Mesenchymal stem cell (in vitro differentiated cells and primary cell): ENCODE results near the gene ATXN7.

Source experiments
- DNase-seq: peaks from one replicate; pipeline ENCODE4 v3.0.0-alpha.2; 2013
- H2AFZ ChIP-seq: one replicate; pipeline ENCODE4 v1.6.1; 2013; ENCODE audit warnings: low read depth, mild to moderate bottlenecking, control low read depth, inconsistent platforms, low read length, moderate library complexity
- H2AK5ac ChIP-seq: 2 replicates; pipeline ENCODE4 v1.6.1; 2013; ENCODE audit warnings: low read length, moderate library complexity, mild to moderate bottlenecking, inconsistent platforms; ENCODE audit not compliant: severe bottlenecking
- H2BK120ac ChIP-seq: one replicate; pipeline ENCODE4 v1.6.1; 2013; ENCODE audit warnings: low read depth, mild to moderate bottlenecking, inconsistent platforms, low read length, moderate library complexity
- H2BK12ac ChIP-seq, 2 experiments: one replicate each; pipeline ENCODE4 v1.6.1; 2013; ENCODE audit warnings: inconsistent platforms in 2 of 2, low read length in 2 of 2, mild to moderate bottlenecking in 2 of 2, moderate library complexity in 2 of 2, control low read depth in 1 of 2
- H2BK15ac ChIP-seq: one replicate; pipeline ENCODE4 v1.6.1; 2013; ENCODE audit warnings: mild to moderate bottlenecking, low read depth, inconsistent platforms; ENCODE audit not compliant: poor library complexity, severe bottlenecking
- H2BK5ac ChIP-seq: 2 replicates; pipeline ENCODE4 v1.6.1; 2013; ENCODE audit warnings: low read depth, mild to moderate bottlenecking, low read length, control low read depth, inconsistent platforms; ENCODE audit not compliant: poor library complexity, severe bottlenecking
- H3K14ac ChIP-seq, 2 experiments: one replicate each; pipeline ENCODE4 v1.6.1; 2013; ENCODE audit warnings: inconsistent platforms in 2 of 2, low read length in 2 of 2, control low read depth in 1 of 2, mild to moderate bottlenecking in 1 of 2, moderate library complexity in 1 of 2
- H3K18ac ChIP-seq, 2 experiments: one replicate each; pipeline ENCODE4 v1.6.1; 2013; ENCODE audit warnings: inconsistent platforms in 2 of 2, low read length in 2 of 2, control low read depth in 1 of 2, low read depth in 1 of 2, mild to moderate bottlenecking in 1 of 2
- H3K23ac ChIP-seq, 2 experiments: one replicate each; pipeline ENCODE4 v1.6.1; 2013; ENCODE audit warnings: inconsistent platforms in 2 of 2, low read length in 2 of 2, mild to moderate bottlenecking in 2 of 2, moderate library complexity in 2 of 2, control low read depth in 1 of 2
- H3K27ac ChIP-seq: 2 replicates; pipeline ENCODE4 v1.5.1; 2013; ENCODE audit warnings: mild to moderate bottlenecking, moderate library complexity, low read length, control low read depth, inconsistent platforms; ENCODE audit not compliant: poor library complexity, severe bottlenecking
- H3K27me3 ChIP-seq, 2 experiments: 2 replicates each; pipeline versions ENCODE4 v1.6.1 to v1.7.0; 2013; ENCODE audit warnings: low read length in 2 of 2, mild to moderate bottlenecking in 2 of 2, moderate library complexity in 2 of 2, control low read depth in 1 of 2, inconsistent platforms in 1 of 2; ENCODE audit not compliant: control insufficient read depth in 1 of 2, insufficient read depth in 1 of 2
- H3K36me3 ChIP-seq, 2 experiments: 2 replicates each; pipeline versions ENCODE4 v1.6.1 to v1.7.0; 2013; ENCODE audit warnings: low read length in 2 of 2, control low read depth in 1 of 2, inconsistent platforms in 1 of 2, low read depth in 1 of 2, mild to moderate bottlenecking in 1 of 2; ENCODE audit not compliant: insufficient read depth in 2 of 2, control insufficient read depth in 1 of 2
- H3K4ac ChIP-seq, 2 experiments: one replicate each; pipeline ENCODE4 v1.6.1; 2013; ENCODE audit warnings: inconsistent platforms in 2 of 2, low read length in 2 of 2, mild to moderate bottlenecking in 2 of 2, moderate library complexity in 2 of 2, control low read depth in 1 of 2, low read depth in 1 of 2
- H3K4me1 ChIP-seq: 2 replicates; pipeline ENCODE4 v1.6.1; 2013; ENCODE audit warnings: low read depth, low read length, control low read depth; ENCODE audit not compliant: control insufficient read depth, insufficient read depth
- H3K4me2 ChIP-seq: 2 replicates; pipeline ENCODE4 v1.6.1; 2013; ENCODE audit warnings: low read length, mild to moderate bottlenecking, inconsistent platforms; ENCODE audit not compliant: poor library complexity, severe bottlenecking
- H3K4me3 ChIP-seq, 2 experiments: 2 replicates each; pipeline versions ENCODE4 v1.5.1 to v1.7.0; 2013; ENCODE audit warnings: low read length in 2 of 2, mild to moderate bottlenecking in 2 of 2, control low read depth in 1 of 2, low read depth in 1 of 2; ENCODE audit not compliant: insufficient read depth in 1 of 2
- H3K79me1 ChIP-seq: replicated peaks from 2 replicates; pipeline ENCODE4 v1.6.1; 2013; ENCODE audit warnings: mild to moderate bottlenecking, control low read depth, low read length, inconsistent platforms; ENCODE audit not compliant: poor library complexity, severe bottlenecking
- H3K9ac ChIP-seq: 2 replicates; pipeline ENCODE4 v1.7.0; 2013; ENCODE audit warnings: mild to moderate bottlenecking, low read length, moderate library complexity
- H3K9me3 ChIP-seq: 2 replicates; pipeline ENCODE4 v1.7.0; 2013; ENCODE audit warnings: mild to moderate bottlenecking, low read length; ENCODE audit not compliant: control insufficient read depth
- H4K8ac ChIP-seq: one replicate; pipeline ENCODE4 v1.6.1; 2013; ENCODE audit warnings: inconsistent platforms, mild to moderate bottlenecking, low read length, moderate library complexity
- H4K91ac ChIP-seq: one replicate; pipeline ENCODE4 v1.6.1; 2013; ENCODE audit warnings: mild to moderate bottlenecking, low read length, inconsistent platforms
- WGBS: methylation state at CpG from one replicate; pipeline ENCODE4 v1.1.7; 2013; ENCODE audit warnings: mixed read lengths; 5-methylcytosine and 5-hydroxymethylcytosine counted together

Gene ATXN7

DNA sequence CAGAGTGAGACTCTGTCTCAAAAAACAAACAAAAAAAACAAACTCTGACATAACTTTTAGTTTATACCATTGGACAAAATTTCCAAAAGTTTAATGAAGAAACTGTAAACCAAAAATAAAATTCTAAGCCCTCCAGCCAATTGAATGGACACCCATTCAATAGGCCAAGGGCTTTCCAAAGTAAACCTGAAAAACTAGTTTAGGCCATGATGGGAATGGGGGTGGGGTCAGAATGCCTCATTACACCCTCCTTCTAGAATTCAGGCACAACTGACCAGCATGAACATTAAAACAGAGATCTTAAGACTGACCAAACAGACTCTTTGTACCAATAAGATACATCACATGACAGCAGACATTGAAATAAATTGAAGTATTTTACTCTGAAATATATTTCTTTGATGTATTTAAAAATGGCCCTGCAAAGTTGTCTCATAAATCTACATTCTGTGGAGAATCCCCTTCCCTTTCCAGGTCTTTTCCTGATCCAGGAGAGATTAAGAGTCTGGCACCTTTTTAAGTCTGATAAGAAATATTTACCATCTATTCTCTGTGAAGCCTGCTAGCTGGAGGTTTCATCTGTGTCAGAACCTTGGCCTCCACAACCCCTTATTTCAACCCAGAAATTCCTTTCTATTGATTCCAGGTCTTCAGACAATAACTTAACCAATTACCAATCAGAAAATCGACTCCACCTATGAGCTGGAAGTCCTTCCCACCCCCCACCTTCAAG lies 15.8 kb upstream of the ATXN7 start:
- 95% methylated on average over 1 of the region's 1 CpG for WGBS

DNA sequence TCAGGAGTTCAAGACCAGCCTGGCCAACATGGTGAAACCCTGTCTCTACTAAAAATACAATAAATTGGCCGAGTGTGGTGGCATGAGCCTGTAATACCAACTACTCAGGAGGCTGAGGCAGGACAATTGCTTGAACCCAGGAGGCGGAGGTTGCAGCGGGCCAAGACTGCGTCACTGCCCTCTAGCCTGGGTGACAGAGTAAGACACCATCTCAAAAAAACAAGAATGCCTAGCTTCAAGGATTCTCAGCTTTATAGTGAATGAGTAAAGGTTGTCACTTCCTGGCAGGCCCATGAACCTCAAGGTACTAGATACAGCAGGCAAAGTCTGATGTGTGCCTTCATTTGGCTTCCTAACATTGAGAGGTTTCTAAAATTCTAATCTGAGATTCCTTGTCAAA lies 14.5 kb upstream of the ATXN7 start:
- WGBS, result 96% methylated on average over 3 of the region's 4 CpGs
- no peaks in the 10 kb centered on the region for H3K9me3 ChIP-seq
- no peak overlapping the region for H3K14ac ChIP-seq
- H3K4me3 ChIP-seq, result no peak overlapping the region
- H3K9ac ChIP-seq, result no peak overlapping the region
- H2AK5ac ChIP-seq, result no peak overlapping the region
- H2BK5ac ChIP-seq, result no peak overlapping the region
- no peak overlapping the region for H3K4me2 ChIP-seq
- no peaks in the 10 kb centered on the region for H3K4me1 ChIP-seq
- H3K4ac ChIP-seq, result no peak overlapping the region
- peaks cover 44% of the 10 kb centered on the region for H3K79me1 ChIP-seq
- no peak overlapping the region for H2AFZ ChIP-seq
- no peak overlapping the region for H3K27ac ChIP-seq
- H3K36me3 ChIP-seq, result peaks cover 0 to 4% of the 10 kb centered on the region in 2 experiments
- no peak overlapping the region for H2BK12ac ChIP-seq
- no peaks in the 10 kb centered on the region for H3K27me3 ChIP-seq
- no peak overlapping the region for H3K18ac ChIP-seq
- H3K23ac ChIP-seq, result no peak overlapping the region
- H2BK15ac ChIP-seq, result no peak overlapping the region
- no peak for DNase-seq
- H2BK120ac ChIP-seq, result no peak overlapping the region
- H4K91ac ChIP-seq, result no peak overlapping the region
- H4K8ac ChIP-seq, result no peak overlapping the region

More for the DNA sequence above, 15.8 kb upstream of the ATXN7 start:
- no peaks in the 10 kb centered on the region for H3K27me3 ChIP-seq
- H2BK12ac ChIP-seq, result no peak overlapping the region
- H4K91ac ChIP-seq, result no peak overlapping the region
- no peaks in the 10 kb centered on the region for H3K9me3 ChIP-seq
- no peak overlapping the region for H3K23ac ChIP-seq
- H3K4me1 ChIP-seq, result no peaks in the 10 kb centered on the region
- H2AK5ac ChIP-seq, result no peak overlapping the region
- H3K79me1 ChIP-seq, result peaks cover 44% of the 10 kb centered on the region
- H3K18ac ChIP-seq, result no peak overlapping the region
- DNase-seq, result no peak
- H3K4me2 ChIP-seq, result no peak overlapping the region
- H4K8ac ChIP-seq, result no peak overlapping the region
- H2AFZ ChIP-seq, result no peak overlapping the region
- H2BK120ac ChIP-seq, result no peak overlapping the region
- no peak overlapping the region for H2BK5ac ChIP-seq
- peaks cover 0 to 4% of the 10 kb centered on the region in 2 experiments for H3K36me3 ChIP-seq
- no peak overlapping the region for H3K9ac ChIP-seq
- no peak overlapping the region for H3K27ac ChIP-seq
- no peak overlapping the region for H3K14ac ChIP-seq
- H3K4me3 ChIP-seq, result no peak overlapping the region
- no peak overlapping the region for H2BK15ac ChIP-seq
- H3K4ac ChIP-seq, result no peak overlapping the region

DNA sequence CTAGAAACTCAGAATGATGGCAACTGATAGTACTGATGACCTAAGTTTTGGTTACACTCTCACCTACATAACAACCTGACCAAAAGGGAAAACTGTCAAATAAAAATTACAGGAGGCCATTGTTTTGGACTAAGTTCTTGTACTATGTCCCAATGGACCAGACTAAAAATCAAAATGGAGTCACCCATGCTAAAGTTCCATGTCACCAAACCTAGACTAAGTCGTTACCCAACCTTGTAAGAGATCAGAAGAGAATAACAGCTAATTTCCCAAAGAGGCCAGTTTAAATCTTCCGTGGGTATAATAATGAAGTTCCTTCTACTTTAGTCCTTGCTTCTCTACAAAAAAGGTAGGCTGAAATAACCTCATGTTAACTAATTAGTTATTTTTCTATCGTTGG lies 12.4 kb upstream of the ATXN7 start:
- Histone ChIP-seq H2BK120ac (no peak overlapping the region), H3K4me1 (no peaks in the 10 kb centered on the region), H2BK5ac (no peak overlapping the region), H3K4ac (no peak overlapping the region), H3K9ac (no peak overlapping the region), H3K4me3 (no peak overlapping the region), H3K14ac (no peak overlapping the region), H3K79me1 (peaks cover 38% of the 10 kb centered on the region), H3K36me3 (peaks cover 0 to 4% of the 10 kb centered on the region in 2 experiments), H4K91ac (no peak overlapping the region), H3K18ac (no peak overlapping the region), H2BK12ac (no peak overlapping the region), H2AK5ac (no peak overlapping the region), H3K9me3 (no peaks in the 10 kb centered on the region), H2BK15ac (no peak overlapping the region), H4K8ac (no peak overlapping the region), H2AFZ (no peak overlapping the region), H3K27ac (no peak overlapping the region), H3K4me2 (no peak overlapping the region), H3K23ac (no peak overlapping the region), H3K27me3 (no peaks in the 10 kb centered on the region)
- no peak for DNase-seq
- 100% methylated on average over 2 of the region's 3 CpGs for WGBS

DNA sequence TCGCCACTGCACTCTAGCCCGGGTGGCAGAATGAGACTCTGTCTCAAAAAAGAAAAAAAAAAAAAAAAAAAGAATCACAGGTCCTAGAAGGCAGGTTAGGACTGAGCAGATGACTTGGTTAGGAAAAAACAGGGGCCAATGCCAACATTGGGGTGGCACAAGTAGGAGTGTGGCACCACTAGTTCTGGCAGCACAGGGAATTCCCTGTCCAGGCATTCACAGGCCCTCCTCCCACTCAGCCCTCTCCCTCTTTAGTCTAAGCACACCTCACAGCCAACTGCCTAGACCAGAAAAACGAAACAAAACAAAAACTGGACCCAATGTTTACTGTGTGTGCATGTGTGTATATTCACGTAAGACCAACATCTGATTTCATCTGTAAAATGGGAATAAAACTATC lies 10.6 kb upstream of the ATXN7 start:
- WGBS, result 100% methylated on average over 2 of the region's 4 CpGs

More for the DNA sequence above, 10.6 kb upstream of the ATXN7 start:
- no peak overlapping the region for H4K8ac ChIP-seq
- H3K9ac ChIP-seq, result no peak overlapping the region
- no peak overlapping the region for H2BK15ac ChIP-seq
- no peak overlapping the region for H3K4me3 ChIP-seq
- H4K91ac ChIP-seq, result no peak overlapping the region
- H3K4ac ChIP-seq, result no peak overlapping the region
- H2BK120ac ChIP-seq, result no peak overlapping the region
- H3K79me1 ChIP-seq, result peaks cover 30% of the 10 kb centered on the region
- no peaks in the 10 kb centered on the region for H3K27me3 ChIP-seq
- no peaks in the 10 kb centered on the region for H3K4me1 ChIP-seq
- no peak overlapping the region for H2AFZ ChIP-seq
- no peak overlapping the region for H3K27ac ChIP-seq
- no peak overlapping the region for H3K18ac ChIP-seq
- H3K23ac ChIP-seq, result no peak overlapping the region
- H2BK12ac ChIP-seq, result no peak overlapping the region
- H3K36me3 ChIP-seq, result peaks cover 0 to 4% of the 10 kb centered on the region in 2 experiments
- no peak overlapping the region for H3K4me2 ChIP-seq
- H2AK5ac ChIP-seq, result no peak overlapping the region
- H3K14ac ChIP-seq, result no peak overlapping the region
- no peak overlapping the region for H2BK5ac ChIP-seq
- H3K9me3 ChIP-seq, result no peaks in the 10 kb centered on the region
- no peak for DNase-seq
